Heart left ventricle (tissue), 16 donors: ENCODE measurements around the gene SEMA4G. TPM values are rescaled to one million over a fixed set of nuclear protein-coding genes. Genes with fewer than 3 reads are reported as not detected.
A peak's percentile ranks its signal among the peaks of the same experiment; 100 is the strongest.

Experiments used
- ATAC-seq, 4 donors: fragments of 200-7000 bp; cut with Tn5 transposase; one replicate each; pipeline ENCODE4 v1.9.1; 2020 to 2022; ENCODE audit warnings: moderate library complexity in 4 of 4, mild to moderate bottlenecking in 3 of 4, moderate number of reproducible peaks in 1 of 4
- DNase-seq, 5 donors: peaks; one replicate each; pipeline ENCODE4 v3.0.0-alpha.2; 2020
- H3K27ac ChIP-seq, 12 donors: fragments of 200-600 bp; sonication (generic) in 4 of 12; one replicate each; pipeline versions ENCODE4 v1.5.0 to v1.8.0; 2016 to 2022; ENCODE audit warnings: mild to moderate bottlenecking in 2 of 12
- H3K27me3 ChIP-seq, 9 donors: fragments of 200-600 bp; sonication (generic) in 2 of 9; one replicate each; pipeline versions ENCODE4 v1.5.1 to v1.8.0; 2016 to 2022; ENCODE audit warnings: mild to moderate bottlenecking in 3 of 9
- H3K36me3 ChIP-seq, 9 donors: fragments of 200-600 bp; sonication (generic) in 2 of 9; one replicate each; pipeline versions ENCODE4 v1.5.0 to v1.8.0; 2018 to 2022; ENCODE audit warnings: mild to moderate bottlenecking in 2 of 9
- H3K4me1 ChIP-seq, 12 donors: fragments of 200-600 bp; sonication (generic) in 4 of 12; one replicate each; pipeline versions ENCODE4 v1.5.0 to v1.8.0; 2016 to 2022; ENCODE audit warnings: mild to moderate bottlenecking in 3 of 12
- H3K4me3 ChIP-seq, 12 donors: fragments of 200-600 bp; sonication (generic) in 4 of 12; one replicate each; pipeline versions ENCODE4 v1.5.0 to v1.8.0; 2017 to 2022; ENCODE audit warnings: mild to moderate bottlenecking in 9 of 12, moderate library complexity in 4 of 12
- H3K9me3 ChIP-seq, 12 donors: fragments of 200-600 bp; sonication (generic) in 4 of 12; one replicate each; pipeline versions ENCODE4 v1.5.0 to v1.8.0; 2016 to 2022; ENCODE audit warnings: mild to moderate bottlenecking in 1 of 12
- POLR2A ChIP-seq, 2 donors: fragments of 450-650 bp; IDR thresholded peaks; one replicate each; pipeline ENCODE4 v1.6.1; 2017; ENCODE audit warnings: antibody characterized with exemption in 2 of 2, mild to moderate bottlenecking in 2 of 2, moderate library complexity in 2 of 2
- WGBS, 4 donors: extraction: QIAGEN DNeasy Blood & Tissue Kit in 2 of 4; methylation state at CpG; one replicate each; pipeline versions ENCODE4 v1.1.5 to v1.1.7; 2013 to 2018; 5-methylcytosine and 5-hydroxymethylcytosine counted together
- intact Hi-C, 10 donors: fragments of 100-400 bp; cut with DNase I; formaldehyde crosslinking; loops; one replicate each; pipeline versions ENCODE4 v1.11.1 to v1.14.2; 2022
- polyA plus RNA-seq, 2 donors: library from polyadenylated mRNA; stranded (reverse); fragments of 200-250 nt; gene quantifications; one replicate each; pipeline ENCODE4 v1.2.3, GENCODE V29; 2013
- total RNA-seq, 9 donors: library from RNA; depleted of rRNA in 2 of 9; stranded (reverse); fragments of >200 nt in 2 of 9; fragmentation: NEBNext Ultra II Directional in 3 of 9; extraction: Animal tissue kit (Norgen Biotek cat#: 25700) in 3 of 9; gene quantifications; one replicate each; pipeline versions ENCODE4 v1.1.0 to v1.2.4, GENCODE V29; 2016 to 2023
- TF ChIP-seq, protein P1 (sequence below), 12 donors: fragments of 200-600 bp; sonication (generic) in 4 of 12; IDR thresholded peaks; one replicate each; pipeline versions ENCODE4 v1.5.0 to v1.8.0; 2018 to 2022; ENCODE audit warnings: antibody characterized with exemption in 12 of 12, mild to moderate bottlenecking in 5 of 12
- donor health status: ischemic (EF 13 %, LVEDD 7.1; RV severe dilation, severe dysfunction).
- donor health status: healthy with polysubstance abuse.
- donor health status: DM: no; HTN: yes; CAD: no.
- donor health status: DM: no; HTN: no; CAD: no.
- donor health status: ischemic (EF 25% LVEDD 6.9; RV normal size, moderate dysfunction).
- donor health status: ischemic (EF 25% LVEDD 5.7; RV mildly dilated, moderate dysfunction).
- donor health status: healthy.
- donor health status: DM: yes; HTN: yes; CAD: no.
- donor health status: ischemic (EF 35%, LVEDD 5.7; RV mildly dilated, moderate dysfunction).
- donor health status: nonischemic (EF 11% LVEDD 7.7; RV severe dilation, severe dysfunction).
- donor health status: DM: yes; HTN: yes; CAD: no.
- donor health status: PGD.
- donor health status: ischemic (EF 29% LVEDD 5.4; RV normal size, mild dysfunction).
- donor health status: nonischemic (EF 23%, LVEDD 6.1; RV moderate dilation, normal function).

The SEMA4G gene
- total and polyA plus RNA-seq, 11 donors: 0.22 to 1.8 (median 1.00) TPM

DNA sequence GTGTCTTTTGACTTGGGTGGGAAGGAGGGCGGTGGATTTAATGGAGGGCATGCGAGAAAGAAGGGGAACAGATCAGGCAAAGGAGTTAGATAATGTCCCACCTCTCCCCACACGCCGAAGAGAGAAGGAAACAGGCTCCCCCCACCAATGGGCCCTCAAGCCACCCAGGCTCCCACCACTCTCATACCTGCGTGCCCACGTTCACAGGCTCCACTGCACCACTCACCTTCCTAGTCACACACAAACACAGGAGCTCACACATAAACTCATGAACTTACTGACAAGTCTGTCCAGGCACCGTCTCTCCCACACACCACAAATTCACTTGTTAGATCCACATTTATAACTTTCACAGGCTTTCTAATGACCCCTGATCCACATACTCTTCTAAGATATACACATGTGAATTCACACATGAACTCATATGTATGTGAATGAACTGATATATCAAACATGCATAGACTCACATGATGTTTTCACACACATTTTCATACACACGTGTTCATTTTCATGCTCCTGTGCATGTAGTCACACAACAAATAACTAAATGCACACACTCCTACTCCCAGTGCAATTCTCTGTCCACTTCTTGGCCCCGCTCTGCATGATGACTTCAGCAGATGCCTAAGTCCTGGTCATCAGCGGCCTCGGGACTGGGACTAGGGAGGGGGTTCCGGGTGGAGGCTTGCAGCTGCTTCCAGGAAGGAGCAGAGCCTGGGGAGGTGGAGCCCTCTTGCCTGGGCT, 31.8 kb downstream of the SEMA4G start:
- ATAC-seq (peak; percentile 41 to 69 (median 48)), DNase-seq (peak; percentile 90 to 96 (median 95))
- Histone ChIP-seq H3K36me3 (peaks cover 4 to 39% (median 37%) of the 10 kb centered on the region in 9 donors), H3K27me3 (no peaks in the 10 kb centered on the region), H3K9me3 (no peaks in the 10 kb centered on the region), H3K27ac (peak overlapping the region; percentile 93 to 100 (median 100)), H3K4me1 (peaks cover 8 to 84% (median 57%) of the 10 kb centered on the region in 12 donors), H3K4me3 (peak overlapping the region; percentile 62 to 99 (median 89))
- WGBS, 4 donors: 8 to 25% (median 16%) methylated on average over 12 of the region's 12 CpGs
- intact Hi-C loops: no loop called here
- TF ChIP-seq, protein P1, sequence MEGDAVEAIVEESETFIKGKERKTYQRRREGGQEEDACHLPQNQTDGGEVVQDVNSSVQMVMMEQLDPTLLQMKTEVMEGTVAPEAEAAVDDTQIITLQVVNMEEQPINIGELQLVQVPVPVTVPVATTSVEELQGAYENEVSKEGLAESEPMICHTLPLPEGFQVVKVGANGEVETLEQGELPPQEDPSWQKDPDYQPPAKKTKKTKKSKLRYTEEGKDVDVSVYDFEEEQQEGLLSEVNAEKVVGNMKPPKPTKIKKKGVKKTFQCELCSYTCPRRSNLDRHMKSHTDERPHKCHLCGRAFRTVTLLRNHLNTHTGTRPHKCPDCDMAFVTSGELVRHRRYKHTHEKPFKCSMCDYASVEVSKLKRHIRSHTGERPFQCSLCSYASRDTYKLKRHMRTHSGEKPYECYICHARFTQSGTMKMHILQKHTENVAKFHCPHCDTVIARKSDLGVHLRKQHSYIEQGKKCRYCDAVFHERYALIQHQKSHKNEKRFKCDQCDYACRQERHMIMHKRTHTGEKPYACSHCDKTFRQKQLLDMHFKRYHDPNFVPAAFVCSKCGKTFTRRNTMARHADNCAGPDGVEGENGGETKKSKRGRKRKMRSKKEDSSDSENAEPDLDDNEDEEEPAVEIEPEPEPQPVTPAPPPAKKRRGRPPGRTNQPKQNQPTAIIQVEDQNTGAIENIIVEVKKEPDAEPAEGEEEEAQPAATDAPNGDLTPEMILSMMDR (IDR thresholded peaks at IDR 0.05): peak in 1 of 12 donors; percentile 27
- peak; percentile 34 to 75 for TF ChIP-seq POLR2A (IDR thresholded peaks at IDR 0.05)

DNA sequence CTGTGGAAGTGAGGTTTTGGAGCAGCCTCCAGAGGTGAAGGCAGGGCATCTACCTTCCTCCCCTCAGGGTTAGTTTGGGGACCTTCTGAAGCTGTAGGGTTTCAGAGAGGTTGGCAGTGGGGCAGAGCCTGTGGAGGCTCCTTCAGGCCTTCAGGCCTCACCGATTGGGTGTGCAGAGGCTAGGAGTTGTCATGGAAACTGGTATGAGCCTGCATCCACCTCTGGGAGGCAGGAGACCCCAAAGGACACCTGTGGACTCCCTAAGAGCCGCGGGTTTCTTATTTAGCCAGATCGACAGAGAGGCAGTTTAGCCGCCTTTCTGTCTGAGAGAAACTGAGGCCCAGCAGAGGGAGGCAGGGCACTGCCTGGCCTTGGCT, 32.3 kb downstream of the SEMA4G start:
- H3K9me3 ChIP-seq: no peaks in the 10 kb centered on the region
- H3K4me3 ChIP-seq: peak overlapping the region in 11 of 12 donors; percentile 15 to 99 (median 88)
- H3K4me1 ChIP-seq: peaks cover 8 to 82% (median 54%) of the 10 kb centered on the region in 12 donors
- peaks cover 6 to 44% (median 42%) of the 10 kb centered on the region in 9 donors for H3K36me3 ChIP-seq
- H3K27me3 ChIP-seq: no peaks in the 10 kb centered on the region
- WGBS, 4 donors: 42 to 56% (median 50%) methylated on average over 5 of the region's 5 CpGs
- ATAC-seq (no peak), DNase-seq (no peak)
- TF ChIP-seq, protein P1 (IDR thresholded peaks at IDR 0.05): no peak
- TF ChIP-seq POLR2A (IDR thresholded peaks at IDR 0.05): no peak
- H3K27ac ChIP-seq: peak overlapping the region; percentile 14 to 100 (median 100)
- intact Hi-C loops: no loop called here

DNA sequence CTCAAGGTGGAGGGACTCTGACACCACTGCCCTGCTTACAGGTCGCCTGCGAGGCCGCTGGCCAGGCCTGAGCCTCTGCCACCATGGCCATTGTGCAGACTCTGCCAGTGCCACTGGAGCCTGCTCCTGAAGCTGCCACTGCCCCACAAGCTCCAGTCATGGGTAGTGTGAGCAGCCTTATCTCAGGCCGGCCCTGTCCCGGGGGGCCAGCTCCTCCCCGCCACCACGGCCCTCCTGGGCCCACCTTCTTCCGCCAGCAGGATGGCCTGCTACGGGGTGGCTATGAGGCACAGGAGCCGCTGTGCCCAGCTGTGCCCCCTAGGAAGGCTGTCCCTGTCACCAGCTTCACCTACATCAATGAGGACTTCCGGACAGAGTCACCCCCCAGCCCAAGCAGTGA, 33.2 kb downstream of the SEMA4G start:
- H3K9me3 ChIP-seq: no peaks in the 10 kb centered on the region
- WGBS, 4 donors: 53 to 75% (median 62%) methylated on average over 8 to 11 of the region's 11 CpGs
- no peak for TF ChIP-seq POLR2A (IDR thresholded peaks at IDR 0.05)
- TF ChIP-seq, protein P1 (IDR thresholded peaks at IDR 0.05): no peak
- peak overlapping the region in 11 of 12 donors; percentile 93 to 100 (median 100) for H3K27ac ChIP-seq
- no peaks in the 10 kb centered on the region for H3K27me3 ChIP-seq
- peaks cover 8 to 83% (median 58%) of the 10 kb centered on the region in 12 donors for H3K4me1 ChIP-seq
- H3K4me3 ChIP-seq: peak overlapping the region in 1 of 12 donors; percentile 99
- DNase-seq: peak in 1 of 5 donors; percentile 43
- H3K36me3 ChIP-seq: peaks cover 6 to 52% (median 50%) of the 10 kb centered on the region in 9 donors
- ATAC-seq: no peak
- intact Hi-C loops: no loop called here

DNA sequence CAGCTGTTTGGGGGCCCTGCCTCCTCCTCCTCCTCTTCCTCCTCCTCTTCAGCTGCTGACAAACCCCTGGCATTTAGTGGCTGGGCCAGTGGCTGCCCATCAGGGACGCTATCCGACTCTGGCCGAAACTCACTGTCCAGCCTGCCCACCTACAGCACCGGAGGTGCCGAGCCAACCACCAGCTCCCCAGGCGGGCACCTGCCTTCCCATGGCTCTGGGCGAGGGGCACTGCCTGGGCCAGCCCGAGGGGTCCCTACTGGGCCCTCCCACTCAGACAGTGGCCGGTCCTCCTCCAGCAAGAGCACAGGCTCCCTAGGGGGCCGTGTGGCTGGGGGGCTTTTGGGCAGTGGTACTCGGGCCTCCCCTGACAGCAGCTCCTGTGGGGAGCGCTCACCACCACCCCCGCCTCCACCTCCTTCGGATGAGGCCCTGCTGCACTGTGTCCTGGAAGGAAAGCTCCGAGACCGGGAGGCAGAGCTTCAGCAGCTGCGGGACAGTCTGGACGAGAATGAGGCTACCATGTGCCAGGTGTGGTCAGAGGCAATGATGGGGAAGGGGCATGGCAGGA, 34.4 kb downstream of the SEMA4G start:
- ATAC-seq (no peak), DNase-seq (peak in 1 of 5 donors; percentile 54)
- Histone ChIP-seq H3K27me3 (no peaks in the 10 kb centered on the region), H3K4me3 (no peak overlapping the region), H3K9me3 (no peaks in the 10 kb centered on the region), H3K4me1 (peaks cover 8 to 82% (median 57%) of the 10 kb centered on the region in 12 donors), H3K27ac (peak overlapping the region in 3 of 12 donors; percentile 14 to 100 (median 82)), H3K36me3 (peaks cover 6 to 52% (median 50%) of the 10 kb centered on the region in 9 donors)
- no peak for TF ChIP-seq POLR2A (IDR thresholded peaks at IDR 0.05)
- TF ChIP-seq, protein P1 (IDR thresholded peaks at IDR 0.05): no peak
- 88 to 94% (median 93%) methylated on average over 12 to 18 of the region's 18 CpGs for WGBS, 4 donors
- intact Hi-C loops: no loop called here
